Lower leg skin (tissue), 3 donors: Measurements from ENCODE around the gene SLC6A13.

ENCODE experiments used
- CTCF ChIP-seq, 3 donors: fragments of 450-650 bp; IDR thresholded peaks; one replicate each; pipeline ENCODE4 v1.5.1; 2016; ENCODE audit warnings: antibody characterized with exemption in 3 of 3, mild to moderate bottlenecking in 3 of 3, moderate library complexity in 2 of 3
- POLR2A ChIP-seq, 2 donors: fragments of 450-650 bp; IDR thresholded peaks; one replicate each; pipeline ENCODE4 v1.6.1; 2016 to 2017; ENCODE audit warnings: antibody characterized with exemption in 2 of 2, mild to moderate bottlenecking in 1 of 2, moderate library complexity in 1 of 2

DNA sequence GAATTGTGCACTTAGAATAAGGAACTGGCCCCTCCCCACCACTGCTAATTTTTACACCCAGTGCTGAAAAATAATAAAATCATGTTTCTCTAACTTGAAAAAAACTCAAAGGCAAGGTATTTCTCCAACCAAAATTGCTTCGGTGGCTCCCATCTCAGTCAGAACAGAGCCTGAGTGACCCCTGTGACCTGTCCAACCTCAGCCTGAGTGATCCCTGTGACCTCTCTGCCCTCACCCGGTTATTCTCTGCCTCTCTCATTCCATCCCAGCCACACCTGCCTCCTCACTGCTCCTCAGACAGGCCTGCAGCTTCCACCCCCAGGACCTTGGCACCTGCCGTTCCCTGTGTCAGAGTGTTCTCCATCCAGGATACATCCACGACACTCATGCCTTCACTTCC is 53.8 kb downstream of the SLC6A13 start:
- no peak for TF ChIP-seq CTCF (IDR thresholded peaks at IDR 0.05)
- no peak for TF ChIP-seq POLR2A (IDR thresholded peaks at IDR 0.05)
